K562 (cell line): ENCODE measurements around the gene IFRD1. TPM values are rescaled to one million over a fixed set of nuclear protein-coding genes. Genes with fewer than 3 reads are reported as not detected.

Experiments
- ATF7 ChIP-seq: fragments of 450-650 bp; IDR thresholded peaks from 2 replicates; pipeline ENCODE4 v1.7.1; 2014; ENCODE audit warnings: mild to moderate bottlenecking, moderate library complexity
- DACH1 ChIP-seq: fragments of 450-650 bp; IDR thresholded peaks from 2 replicates; pipeline ENCODE4 v1.6.1; 2018; ENCODE audit not compliant: partially characterized antibody
- EHMT2 ChIP-seq: fragments of 450-650 bp; IDR thresholded peaks from 2 replicates; pipeline ENCODE4 v1.6.1; 2018; ENCODE audit warnings: antibody characterized with exemption
- HDAC2 ChIP-seq: fragments of 450-650 bp; IDR thresholded peaks from 2 replicates; pipeline ENCODE4 v1.6.1; 2016; ENCODE audit warnings: mild to moderate bottlenecking
- HSF4 ChIP-seq: fragments of 250-450 bp; sonication (Bioruptor Pico); IDR thresholded peaks from 2 replicates; pipeline ENCODE4 v2.1.2; 2022; ENCODE audit warnings: mild to moderate bottlenecking, moderate library complexity, borderline replicate concordance
- JUNB ChIP-seq: fragments of 450-650 bp; formaldehyde crosslinking; conservative IDR thresholded peaks from 2 replicates; pipeline ENCODE4 v1.4.0; 2020; ENCODE audit warnings: mild to moderate bottlenecking
- MTA2 ChIP-seq: fragments of 450-650 bp; IDR thresholded peaks from 2 replicates; pipeline ENCODE4 v1.6.1; 2016; ENCODE audit warnings: low read depth
- NFIC ChIP-seq: fragments of 450-650 bp; IDR thresholded peaks from 2 replicates; pipeline ENCODE4 v1.6.1; 2017; ENCODE audit warnings: mild to moderate bottlenecking, inconsistent platforms
- NR3C1 ChIP-seq: sonication (generic); formaldehyde crosslinking; IDR thresholded peaks from 2 replicates; pipeline ENCODE4 v1.8.1; 2022; ENCODE audit warnings: missing genetic modification reagents
- RFX7 ChIP-seq: fragments of 250-450 bp; sonication (Bioruptor Pico); IDR thresholded peaks from 2 replicates; pipeline ENCODE4 v1.5.1; 2021; ENCODE audit warnings: mild to moderate bottlenecking
- SOX6 ChIP-seq: fragments of 450-650 bp; IDR thresholded peaks from 2 replicates; pipeline ENCODE4 v1.6.1; 2014; ENCODE audit warnings: mild to moderate bottlenecking
- TGIF2 ChIP-seq: sonication (generic); formaldehyde crosslinking; IDR thresholded peaks from 2 replicates; pipeline ENCODE4 v1.8.1; 2022; ENCODE audit warnings: mild to moderate bottlenecking, missing genetic modification reagents, moderate library complexity
- ZKSCAN3 ChIP-seq: fragments of 250-450 bp; sonication (Bioruptor Pico); IDR thresholded peaks from 2 replicates; pipeline ENCODE4 v1.4.0; 2020
- ZNF282 ChIP-seq: sonication (generic); formaldehyde crosslinking; IDR thresholded peaks from 2 replicates; pipeline ENCODE4 v1.8.1; 2023; ENCODE audit warnings: missing genetic modification reagents
- ZNF324 ChIP-seq: fragments of 250-450 bp; sonication (Bioruptor Pico); IDR thresholded peaks from 2 replicates; pipeline ENCODE4 v1.4.0; 2020; ENCODE audit warnings: mild to moderate bottlenecking
- ZNF431 ChIP-seq: sonication (generic); formaldehyde crosslinking; IDR thresholded peaks from 2 replicates; pipeline ENCODE4 v1.8.0; 2022; ENCODE audit warnings: mild to moderate bottlenecking, missing genetic modification reagents
- polyA plus RNA-seq, 8 experiments: library from polyadenylated mRNA; depleted of rRNA in 4 of 8; stranded (reverse) in 5 of 8; unstranded in 3 of 8; fragments of >200 nt; fragmentation: Nextera tagmentation in 2 of 8; fragmentation: Illumina TruSeq in 1 of 8; extraction: Ambion mirVana in 2 of 8; extraction: Trizol in 1 of 8; gene quantifications; 2 replicates each; pipeline versions ENCODE4 v1.2.1 to v1.2.3, GENCODE V29; 2011 to 2014; ENCODE audit warnings: inconsistent platforms in 1 of 8, missing spikeins in 1 of 8
- total RNA-seq, 7 experiments: library from RNA; depleted of rRNA in 6 of 7; stranded (reverse); fragments of >200 nt in 6 of 7; fragmentation: Illumina TruSeq in 2 of 7; extraction: Trizol in 2 of 7; gene quantifications; 2 replicates each; pipeline versions ENCODE4 v1.2.1 to v1.2.3, GENCODE V29; 2011 to 2021; ENCODE audit warnings: low replicate concordance in 1 of 7
- TF ChIP-seq, protein P1 (sequence below): fragments of 250-450 bp; sonication (Bioruptor Pico); IDR thresholded peaks from 2 replicates; pipeline ENCODE4 v1.4.0; 2020; ENCODE audit warnings: borderline replicate concordance
- TF ChIP-seq, protein P2 (sequence below): fragments of 200-800 bp; sonication (Bioruptor generic); IDR thresholded peaks from 2 replicates; pipeline ENCODE4 v1.6.1; 2017; ENCODE audit warnings: missing genetic modification characterization, missing compliant biosample characterization
- TF ChIP-seq, protein P3 (sequence below): fragments of 450-650 bp; IDR thresholded peaks from 2 replicates; pipeline ENCODE4 v1.6.1; 2016; ENCODE audit warnings: borderline replicate concordance
- TF ChIP-seq, protein P4 (sequence below): fragments of 450-650 bp; IDR thresholded peaks from 2 replicates; pipeline ENCODE4 v1.6.1; 2018; ENCODE audit warnings: mild to moderate bottlenecking, low read depth; ENCODE audit not compliant: partially characterized antibody
- TF ChIP-seq, protein P5 (sequence below): IDR thresholded peaks from 2 replicates; pipeline ENCODE4 v1.6.1; 2012; ENCODE audit warnings: low read depth, low read length, improper control_type of control experiment, borderline replicate concordance

The IFRD1 gene
- total and polyA plus RNA-seq, 9 of the 15 experiments (the other 6 are each of a cell fraction or from before 2014, with no cell fraction given) = 27.6 to 81.8 (median 68.1) TPM

DNA sequence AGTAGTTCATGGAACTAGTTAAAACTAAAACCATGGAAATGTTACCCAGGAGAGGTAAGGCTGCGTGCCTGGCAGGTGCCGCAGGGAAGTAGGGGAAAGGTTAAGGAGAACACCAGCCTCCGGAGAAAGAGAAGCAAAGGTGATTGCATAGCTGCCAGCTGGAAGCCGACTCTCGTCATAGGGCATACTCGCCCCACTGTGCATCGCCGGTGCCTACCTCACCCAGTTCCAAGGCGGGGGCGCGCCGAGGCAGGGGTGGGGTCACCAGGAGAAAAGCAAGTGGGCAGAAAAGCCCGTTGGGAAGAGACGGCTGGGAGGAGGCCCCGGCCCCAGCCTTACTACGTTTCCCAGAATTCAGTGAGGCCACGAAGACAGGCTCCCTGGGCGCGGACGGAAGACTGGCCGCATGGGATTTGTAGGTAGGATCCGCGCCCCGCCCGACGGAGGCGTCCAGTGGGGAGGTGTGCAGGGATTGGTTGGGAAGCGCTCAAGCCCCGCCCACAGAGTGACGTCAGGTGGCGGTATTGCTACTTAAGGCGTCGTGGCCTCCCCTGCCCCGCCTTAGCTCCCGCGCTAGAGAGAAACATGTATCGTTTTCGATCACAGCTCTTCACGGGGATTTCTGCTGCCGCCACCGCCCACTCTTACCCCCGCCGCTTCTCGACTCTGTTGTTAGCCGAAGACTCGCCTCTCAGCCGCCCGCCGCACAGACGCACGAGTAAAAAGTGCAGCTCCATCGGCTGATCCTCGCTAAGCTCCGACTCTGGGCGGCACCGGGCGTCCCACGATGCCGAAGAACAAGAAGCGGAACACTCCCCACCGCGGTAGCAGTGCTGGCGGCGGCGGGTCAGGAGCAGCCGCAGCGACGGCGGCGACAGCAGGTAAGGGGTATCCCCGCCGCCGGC is at the start of gene IFRD1 (continued):
- TF ChIP-seq, protein P1, sequence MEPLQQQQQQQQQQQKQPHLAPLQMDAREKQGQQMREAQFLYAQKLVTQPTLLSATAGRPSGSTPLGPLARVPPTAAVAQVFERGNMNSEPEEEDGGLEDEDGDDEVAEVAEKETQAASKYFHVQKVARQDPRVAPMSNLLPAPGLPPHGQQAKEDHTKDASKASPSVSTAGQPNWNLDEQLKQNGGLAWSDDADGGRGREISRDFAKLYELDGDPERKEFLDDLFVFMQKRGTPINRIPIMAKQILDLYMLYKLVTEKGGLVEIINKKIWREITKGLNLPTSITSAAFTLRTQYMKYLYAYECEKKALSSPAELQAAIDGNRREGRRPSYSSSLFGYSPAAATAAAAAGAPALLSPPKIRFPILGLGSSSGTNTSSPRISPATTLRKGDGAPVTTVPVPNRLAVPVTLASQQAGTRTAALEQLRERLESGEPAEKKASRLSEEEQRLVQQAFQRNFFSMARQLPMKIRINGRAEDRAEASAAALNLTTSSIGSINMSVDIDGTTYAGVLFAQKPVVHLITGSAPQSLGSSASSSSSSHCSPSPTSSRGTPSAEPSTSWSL = peak; percentile 91
- TF ChIP-seq SOX6 (no peak), ZKSCAN3 (CRISPR knock-in tag) (no peak), ZNF431 (CRISPR knock-in tag) (peak; percentile 74; the same call in 1 of the 2 replicates), TGIF2 (CRISPR knock-in tag) (0 out of 2 replicates have a peak, but pooled peaks have one; percentile 39), JUNB (CRISPR knock-in tag) (0 out of 2 replicates have a peak, but pooled peaks have one; percentile 36), ZNF282 (CRISPR knock-in tag) (no peak), EHMT2 (no peak), MTA2 (no peak), RFX7 (CRISPR knock-in tag) (no peak), NR3C1 (CRISPR knock-in tag) (no peak; the same call in 1 of the 2 replicates), NFIC (peak; percentile 69), ATF7 (peak; percentile 97), DACH1 (no peak), ZNF324 (CRISPR knock-in tag) (no peak), HSF4 (no peak; the same call in 1 of the 2 replicates), HDAC2 (peak; percentile 8; the same call in 1 of the 2 replicates)
- TF ChIP-seq, protein P2, sequence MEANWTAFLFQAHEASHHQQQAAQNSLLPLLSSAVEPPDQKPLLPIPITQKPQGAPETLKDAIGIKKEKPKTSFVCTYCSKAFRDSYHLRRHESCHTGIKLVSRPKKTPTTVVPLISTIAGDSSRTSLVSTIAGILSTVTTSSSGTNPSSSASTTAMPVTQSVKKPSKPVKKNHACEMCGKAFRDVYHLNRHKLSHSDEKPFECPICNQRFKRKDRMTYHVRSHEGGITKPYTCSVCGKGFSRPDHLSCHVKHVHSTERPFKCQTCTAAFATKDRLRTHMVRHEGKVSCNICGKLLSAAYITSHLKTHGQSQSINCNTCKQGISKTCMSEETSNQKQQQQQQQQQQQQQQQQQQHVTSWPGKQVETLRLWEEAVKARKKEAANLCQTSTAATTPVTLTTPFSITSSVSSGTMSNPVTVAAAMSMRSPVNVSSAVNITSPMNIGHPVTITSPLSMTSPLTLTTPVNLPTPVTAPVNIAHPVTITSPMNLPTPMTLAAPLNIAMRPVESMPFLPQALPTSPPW (CRISPR knock-in tag) = peak; percentile 86
- TF ChIP-seq, protein P3, sequence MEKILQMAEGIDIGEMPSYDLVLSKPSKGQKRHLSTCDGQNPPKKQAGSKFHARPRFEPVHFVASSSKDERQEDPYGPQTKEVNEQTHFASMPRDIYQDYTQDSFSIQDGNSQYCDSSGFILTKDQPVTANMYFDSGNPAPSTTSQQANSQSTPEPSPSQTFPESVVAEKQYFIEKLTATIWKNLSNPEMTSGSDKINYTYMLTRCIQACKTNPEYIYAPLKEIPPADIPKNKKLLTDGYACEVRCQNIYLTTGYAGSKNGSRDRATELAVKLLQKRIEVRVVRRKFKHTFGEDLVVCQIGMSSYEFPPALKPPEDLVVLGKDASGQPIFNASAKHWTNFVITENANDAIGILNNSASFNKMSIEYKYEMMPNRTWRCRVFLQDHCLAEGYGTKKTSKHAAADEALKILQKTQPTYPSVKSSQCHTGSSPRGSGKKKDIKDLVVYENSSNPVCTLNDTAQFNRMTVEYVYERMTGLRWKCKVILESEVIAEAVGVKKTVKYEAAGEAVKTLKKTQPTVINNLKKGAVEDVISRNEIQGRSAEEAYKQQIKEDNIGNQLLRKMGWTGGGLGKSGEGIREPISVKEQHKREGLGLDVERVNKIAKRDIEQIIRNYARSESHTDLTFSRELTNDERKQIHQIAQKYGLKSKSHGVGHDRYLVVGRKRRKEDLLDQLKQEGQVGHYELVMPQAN = peak; percentile 92
- TF ChIP-seq, protein P4, sequence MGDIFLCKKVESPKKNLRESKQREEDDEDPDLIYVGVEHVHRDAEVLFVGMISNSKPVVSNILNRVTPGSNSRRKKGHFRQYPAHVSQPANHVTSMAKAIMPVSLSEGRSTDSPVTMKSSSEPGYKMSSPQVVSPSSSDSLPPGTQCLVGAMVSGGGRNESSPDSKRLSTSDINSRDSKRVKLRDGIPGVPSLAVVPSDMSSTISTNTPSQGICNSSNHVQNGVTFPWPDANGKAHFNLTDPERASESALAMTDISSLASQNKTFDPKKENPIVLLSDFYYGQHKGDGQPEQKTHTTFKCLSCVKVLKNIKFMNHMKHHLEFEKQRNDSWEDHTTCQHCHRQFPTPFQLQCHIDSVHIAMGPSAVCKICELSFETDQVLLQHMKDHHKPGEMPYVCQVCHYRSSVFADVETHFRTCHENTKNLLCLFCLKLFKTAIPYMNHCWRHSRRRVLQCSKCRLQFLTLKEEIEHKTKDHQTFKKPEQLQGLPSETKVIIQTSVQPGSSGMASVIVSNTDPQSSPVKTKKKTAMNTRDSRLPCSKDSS = no peak
- TF ChIP-seq, protein P5, sequence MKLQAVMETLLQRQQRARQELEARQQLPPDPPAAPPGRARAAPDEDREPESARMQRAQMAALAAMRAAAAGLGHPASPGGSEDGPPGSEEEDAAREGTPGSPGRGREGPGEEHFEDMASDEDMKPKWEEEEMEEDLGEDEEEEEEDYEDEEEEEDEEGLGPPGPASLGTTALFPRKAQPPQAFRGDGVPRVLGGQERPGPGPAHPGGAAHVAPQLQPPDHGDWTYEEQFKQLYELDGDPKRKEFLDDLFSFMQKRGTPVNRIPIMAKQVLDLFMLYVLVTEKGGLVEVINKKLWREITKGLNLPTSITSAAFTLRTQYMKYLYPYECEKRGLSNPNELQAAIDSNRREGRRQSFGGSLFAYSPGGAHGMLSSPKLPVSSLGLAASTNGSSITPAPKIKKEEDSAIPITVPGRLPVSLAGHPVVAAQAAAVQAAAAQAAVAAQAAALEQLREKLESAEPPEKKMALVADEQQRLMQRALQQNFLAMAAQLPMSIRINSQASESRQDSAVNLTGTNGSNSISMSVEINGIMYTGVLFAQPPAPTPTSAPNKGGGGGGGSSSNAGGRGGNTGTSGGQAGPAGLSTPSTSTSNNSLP = no peak
